ENCODE results near the gene RSPH1. TPM values are rescaled to one million over a fixed set of nuclear protein-coding genes. Genes with fewer than 3 reads are reported as not detected.

Gene RSPH1
- polyA plus RNA-seq, 1 donor, result 0.28 TPM

DNA sequence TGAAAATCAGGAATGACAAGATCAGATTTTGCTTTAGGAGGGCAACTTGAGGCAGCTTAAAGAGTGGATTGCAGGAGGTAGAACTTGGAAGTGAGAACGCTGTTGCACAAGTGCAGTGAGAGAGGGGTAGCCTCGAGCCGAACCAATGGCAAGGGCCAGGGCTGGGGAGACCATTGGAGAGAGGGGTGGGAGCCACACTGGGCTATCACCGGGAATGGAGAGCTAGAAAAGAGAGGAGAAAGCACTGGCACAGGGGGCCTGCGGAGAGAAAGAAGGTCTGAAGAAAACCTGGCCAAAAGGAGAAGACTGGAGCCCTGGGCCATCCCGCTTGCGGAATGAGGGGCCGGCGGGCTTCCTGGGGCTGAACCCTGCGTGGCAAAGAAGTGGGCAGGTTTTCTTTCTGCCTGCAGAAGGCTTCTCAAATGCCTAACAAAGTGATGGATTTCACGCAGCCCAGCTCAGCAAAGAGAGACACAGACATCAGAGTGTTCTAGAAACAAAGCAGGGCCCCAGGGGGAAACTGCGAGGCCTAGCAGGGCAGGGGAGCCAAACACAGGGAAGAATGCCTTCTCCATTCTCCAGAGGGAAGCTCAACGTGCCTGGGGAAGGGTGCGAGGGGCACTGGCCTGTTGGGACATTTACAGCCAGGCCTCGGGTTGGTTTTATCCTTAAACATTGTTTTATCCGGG is 16.5 kb upstream of the RSPH1 start:
- no peak for DNase-seq

DNA sequence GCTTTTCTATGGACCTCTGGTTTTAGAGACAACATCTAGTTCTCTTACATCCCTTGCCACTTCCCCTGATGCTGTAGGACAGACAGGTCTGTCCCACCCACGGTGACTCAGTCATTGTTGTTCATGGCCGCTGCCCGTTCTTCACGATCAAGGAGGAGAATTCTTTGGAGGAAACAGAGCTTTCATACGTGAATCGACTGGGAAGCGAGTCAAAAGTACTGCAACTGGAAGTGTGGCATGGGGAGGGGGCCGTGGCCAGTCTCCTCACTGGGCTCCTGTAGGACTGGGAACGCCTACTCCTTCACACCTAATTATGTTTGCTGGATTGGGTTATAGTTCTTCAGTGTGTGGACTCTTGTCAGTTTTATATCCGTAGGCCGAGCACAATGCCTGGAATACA is 13.2 kb upstream of the RSPH1 start:
- DNase-seq, result no peak

DNA sequence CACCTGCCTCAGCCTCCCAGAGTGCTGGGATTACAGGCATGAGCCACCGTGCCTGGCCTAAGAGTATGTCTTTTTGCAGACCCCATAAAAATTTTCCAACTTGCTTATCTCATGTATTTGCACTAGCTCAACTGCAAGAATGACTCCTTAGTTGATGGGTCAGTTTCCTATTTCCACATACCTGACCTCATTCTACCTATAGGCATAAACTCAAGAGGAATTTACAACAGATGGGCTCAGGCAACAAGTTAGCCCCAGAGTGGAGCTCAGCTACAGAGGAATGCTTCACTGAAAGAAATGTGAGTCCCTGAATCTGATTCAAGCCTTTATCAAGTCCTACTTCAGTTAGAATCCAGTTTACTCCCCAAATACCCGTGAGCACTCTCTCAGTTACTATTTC is 12.3 kb upstream of the RSPH1 start:
- no peak for DNase-seq

DNA sequence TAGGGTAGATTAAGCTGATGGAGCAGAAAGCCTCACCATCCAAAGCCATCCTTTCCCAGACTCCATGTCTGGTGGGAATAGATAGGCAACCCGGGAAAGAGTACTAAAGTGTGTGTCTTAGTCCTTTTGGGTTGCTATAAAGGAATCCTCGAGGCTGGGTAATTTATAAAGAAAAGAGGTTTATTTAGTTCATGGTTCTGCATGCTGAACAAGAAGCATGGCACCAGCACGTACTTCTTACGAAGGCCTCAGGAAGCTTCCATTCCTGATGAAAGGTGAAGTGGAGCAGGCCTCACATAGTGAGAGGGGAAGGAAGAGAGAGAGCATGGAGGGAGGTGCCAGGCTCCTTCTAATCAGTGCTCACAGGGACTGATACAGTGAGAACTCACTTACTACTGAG is 11.4 kb upstream of the RSPH1 start:
- no peak for DNase-seq

DNA sequence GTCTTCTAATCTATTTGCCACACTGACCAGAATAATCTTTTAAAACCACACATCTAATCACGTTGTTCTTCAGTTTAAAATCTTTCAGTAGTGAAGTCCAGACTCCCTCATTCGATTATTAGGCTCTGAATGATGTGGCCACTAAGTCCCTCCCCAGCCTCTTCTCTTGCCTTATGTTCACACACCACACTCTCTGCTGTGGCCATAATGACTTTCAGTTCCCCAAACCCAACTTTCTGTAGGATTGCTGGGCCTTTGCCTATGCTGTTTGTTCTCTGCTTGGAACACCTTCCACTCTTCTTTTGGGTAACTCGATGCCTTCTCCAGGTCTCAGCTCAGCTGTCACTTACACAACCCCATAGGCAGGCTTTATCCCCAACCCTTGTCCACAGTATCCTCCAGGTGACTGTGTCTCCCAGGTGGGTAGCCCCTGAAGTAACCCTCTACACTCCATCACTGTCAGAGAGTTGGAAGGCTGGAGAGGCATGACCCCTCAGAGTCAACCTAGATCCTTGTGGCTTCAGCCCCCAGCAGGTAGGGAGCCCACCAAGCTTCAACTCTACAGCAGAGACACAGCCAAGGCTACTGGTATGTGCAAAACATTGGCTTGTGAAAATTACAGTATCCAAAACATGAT is 9.2 kb upstream of the RSPH1 start:
- DNase-seq, result no peak

DNA sequence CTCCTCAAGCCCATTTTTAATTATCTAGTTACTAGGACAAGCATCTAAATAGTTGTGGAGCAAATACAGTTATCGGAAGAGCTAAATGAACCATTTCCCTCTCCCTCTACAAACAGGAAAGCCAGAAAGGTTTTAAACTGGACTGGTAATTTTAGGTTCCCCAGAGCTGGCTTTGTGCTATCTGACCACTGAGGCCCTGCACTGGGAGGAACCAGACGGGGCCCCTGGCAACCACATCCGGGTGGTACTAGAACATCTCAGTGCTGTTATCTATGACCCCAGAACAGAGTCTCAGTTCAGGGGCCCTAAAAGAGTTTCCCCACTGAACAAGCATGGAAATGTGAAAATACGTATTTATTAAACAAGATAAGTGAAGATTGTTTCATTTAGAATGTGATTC is 7.7 kb upstream of the RSPH1 start:
- DNase-seq, result no peak

DNA sequence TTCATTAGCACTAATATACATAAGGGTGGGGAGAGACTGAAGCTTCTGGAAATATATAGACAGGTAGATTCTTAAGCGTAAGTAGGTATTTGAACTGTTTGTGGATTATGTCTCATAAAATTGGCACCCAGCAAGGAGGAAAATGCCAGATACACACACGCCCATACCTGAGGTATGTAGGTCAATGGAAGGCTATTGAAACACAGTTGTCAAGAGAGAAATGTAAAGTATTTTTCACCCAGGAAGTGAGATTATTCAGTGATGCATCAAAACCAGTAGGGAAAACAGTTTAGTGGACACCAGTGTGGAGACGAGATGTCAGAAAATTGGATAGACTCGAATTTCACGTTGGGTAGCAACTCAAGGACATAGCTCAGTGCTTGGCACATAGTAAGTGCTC is 4.7 kb upstream of the RSPH1 start:
- no peak for DNase-seq

DNA sequence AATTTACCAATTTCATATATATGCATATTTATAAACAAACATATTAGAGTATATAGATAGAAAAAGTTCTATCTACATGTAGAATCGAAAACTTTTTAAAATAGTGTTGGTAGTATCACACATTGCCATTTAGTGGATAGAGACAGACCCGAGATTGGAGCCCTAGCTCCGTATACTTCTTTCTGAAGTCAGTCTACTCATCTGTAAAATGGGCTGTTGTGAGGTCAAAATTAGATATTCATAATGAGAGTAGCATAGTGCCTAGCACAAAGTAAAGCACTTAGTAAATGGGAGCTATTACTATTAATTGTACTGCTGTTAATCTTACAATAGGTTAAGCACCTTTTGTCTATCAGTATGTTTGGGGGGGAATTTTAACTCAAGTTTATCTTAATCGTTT is 4.2 kb upstream of the RSPH1 start:
- DNase-seq, result no peak

DNA sequence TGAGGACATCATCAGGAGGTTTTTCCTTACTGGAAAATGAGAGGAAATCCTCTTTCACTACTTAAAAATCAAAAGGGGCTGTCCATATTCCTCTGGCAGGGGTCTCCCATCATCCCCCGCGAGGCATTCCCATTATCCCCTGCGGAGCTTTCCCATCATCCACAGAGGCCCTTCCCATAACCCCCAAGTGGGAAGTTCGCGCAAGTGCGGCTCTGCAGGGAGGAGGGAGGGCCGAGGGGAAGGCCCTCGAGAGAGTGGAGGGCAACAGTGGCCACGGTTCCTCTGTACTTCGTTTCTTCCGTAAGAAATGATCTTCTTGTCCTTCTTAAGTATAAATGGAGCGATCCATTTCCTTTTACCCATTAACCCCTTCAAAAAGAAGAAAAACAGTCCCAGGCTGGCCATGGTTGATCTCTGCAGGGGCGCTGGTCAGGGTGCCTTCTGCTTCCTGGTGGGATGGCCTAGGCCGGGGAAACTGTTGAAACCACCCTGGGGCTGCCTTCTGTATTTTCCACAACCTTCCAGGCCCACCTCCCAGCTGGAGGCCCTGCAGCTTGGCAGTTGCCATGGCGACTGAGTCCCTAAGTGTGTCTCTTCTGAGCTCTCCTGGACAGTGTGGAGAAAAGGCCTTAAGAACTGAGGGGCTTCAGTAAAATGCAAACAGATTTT is 3.6 kb upstream of the RSPH1 start:
- no peak for DNase-seq

DNA sequence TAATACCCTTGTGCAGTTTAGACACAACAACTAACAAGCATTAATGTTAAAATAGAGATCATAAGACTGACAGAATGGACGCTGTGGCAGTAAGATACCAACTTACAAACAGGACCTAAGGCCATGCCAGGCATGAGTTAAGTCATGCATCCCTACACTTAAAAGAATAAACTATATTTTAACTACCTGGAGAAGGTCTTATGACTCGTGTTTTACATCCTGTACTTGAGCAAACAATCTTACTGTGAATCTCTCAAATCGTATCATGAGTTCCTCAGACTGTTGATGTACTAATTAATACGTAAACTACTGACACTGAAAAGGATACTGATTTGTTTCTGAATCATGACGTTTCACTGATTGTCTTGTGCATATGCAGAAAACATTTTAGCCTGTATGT is 2.0 kb upstream of the RSPH1 start:
- no peak for DNase-seq

DNA sequence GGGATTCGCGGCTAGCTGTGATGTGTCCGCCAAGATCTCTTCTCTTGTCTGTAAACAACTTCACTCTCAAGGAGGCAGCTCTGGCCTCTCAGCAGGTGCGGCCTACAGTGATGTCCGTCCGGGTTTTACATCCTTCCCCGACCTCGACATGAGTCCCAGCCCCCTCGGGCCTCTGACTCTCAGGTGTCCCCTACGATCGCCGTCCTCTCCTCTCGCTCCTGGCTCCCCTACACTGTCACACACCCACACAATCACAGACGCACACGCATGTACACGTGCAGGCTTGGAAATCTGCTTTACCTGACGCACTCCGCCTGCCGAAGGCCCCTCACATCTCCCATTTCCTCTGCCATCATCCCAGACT is 797 bp upstream of the RSPH1 start:
- DNase-seq, result no peak

DNA sequence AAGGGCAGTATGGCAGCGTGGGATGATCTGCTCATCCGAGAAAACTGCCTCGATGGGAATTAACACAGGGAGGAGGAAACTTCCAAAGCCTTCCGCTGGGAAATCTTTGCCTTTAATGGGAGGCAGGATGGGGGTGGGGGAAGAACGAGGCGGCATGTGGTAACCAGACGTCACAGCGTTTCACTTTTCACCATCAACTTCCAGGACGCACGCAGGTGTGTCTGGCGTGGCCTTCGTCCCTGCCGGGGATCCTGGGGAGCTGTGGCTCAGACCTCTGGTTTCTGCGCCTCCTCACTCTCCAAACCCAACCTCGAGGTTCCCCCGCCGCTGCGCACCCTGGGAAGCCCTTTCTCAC is 282 bp downstream of the RSPH1 start:
- peak; percentile 15 for DNase-seq

DNA sequence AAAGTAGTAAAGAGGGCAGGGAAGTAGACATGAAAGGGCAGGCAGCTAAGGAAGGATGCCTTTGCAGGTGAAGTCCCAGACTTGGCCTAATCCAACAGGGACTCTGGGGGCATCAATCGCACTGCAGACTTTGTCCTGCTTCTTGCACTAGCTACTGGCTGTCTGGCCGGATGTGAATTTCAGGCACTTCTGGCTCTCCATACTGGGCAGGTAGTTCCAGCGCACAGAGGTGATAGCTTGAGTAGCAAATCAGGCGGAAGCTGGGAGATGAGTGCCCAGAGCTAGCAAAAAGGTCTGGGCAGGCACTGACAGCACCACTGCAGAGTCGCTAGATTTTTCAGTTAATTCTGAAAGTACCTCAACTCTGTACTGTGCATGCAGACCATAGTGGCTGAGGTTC is 997 bp downstream of the RSPH1 start:
- DNase-seq, result no peak

DNA sequence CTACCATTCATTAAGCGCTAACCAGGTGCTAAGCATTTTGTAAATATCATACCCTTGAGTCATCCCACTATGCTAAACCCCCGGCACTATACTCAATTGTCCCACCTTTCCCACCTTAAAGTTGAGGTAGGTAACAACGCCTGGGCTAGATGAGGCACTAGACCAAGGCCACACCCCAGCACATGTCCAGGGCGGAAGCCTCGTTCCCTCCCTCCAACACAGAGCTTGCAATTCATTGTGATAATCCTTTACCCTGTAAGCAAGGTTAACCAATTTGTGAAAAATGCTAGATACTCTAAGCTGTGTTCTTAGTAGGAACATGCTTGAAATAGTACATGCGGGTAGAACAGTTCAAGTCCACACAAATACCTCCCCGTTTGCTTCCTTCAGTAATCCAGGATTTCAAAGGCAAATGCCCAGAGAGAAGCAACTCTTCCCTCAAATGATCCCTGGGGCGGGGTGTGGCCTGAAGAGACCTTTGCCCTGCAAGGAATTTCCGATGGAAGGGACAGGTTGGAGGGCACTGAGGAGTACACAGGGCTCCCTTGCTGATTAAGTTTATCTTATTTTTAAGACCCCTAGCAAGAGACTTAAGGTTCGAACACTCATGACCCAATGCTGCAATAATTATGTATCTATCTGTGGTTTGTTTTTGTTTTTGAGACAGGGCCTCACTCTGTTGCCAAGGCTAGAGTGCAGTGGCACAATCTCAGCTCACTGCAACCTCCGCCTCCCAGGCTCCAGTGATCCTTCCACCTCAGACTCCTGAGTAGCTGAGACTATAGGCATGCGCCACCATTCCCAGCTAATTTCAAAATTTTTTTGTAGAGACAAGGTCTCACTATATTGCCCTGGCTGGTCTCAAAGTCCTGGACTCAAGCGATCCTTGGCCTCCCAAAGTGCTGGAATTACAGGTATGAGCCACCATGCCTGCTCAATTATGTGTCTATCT is 2.6 kb downstream of the RSPH1 start:
- DNase-seq, result no peak

DNA sequence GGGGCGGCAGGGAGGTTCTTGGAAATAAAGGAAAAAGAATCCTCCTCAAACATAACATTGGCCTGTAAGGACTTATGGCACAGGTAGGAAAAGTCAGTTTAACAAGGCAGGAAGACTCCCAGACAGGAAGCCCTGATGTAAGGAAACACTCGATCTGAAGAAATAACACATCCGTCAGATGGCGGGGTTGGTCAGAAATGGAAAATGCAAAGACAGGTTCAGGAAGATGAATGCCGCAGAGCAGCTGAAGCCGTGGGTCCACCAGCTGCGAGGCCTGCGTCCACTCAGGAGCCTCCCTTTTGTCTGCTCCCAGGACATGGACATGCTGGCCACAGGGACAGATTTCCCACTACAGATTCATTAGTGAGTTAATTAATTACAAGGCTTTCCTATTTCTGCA is 3.8 kb downstream of the RSPH1 start:
- no peak for DNase-seq

DNA sequence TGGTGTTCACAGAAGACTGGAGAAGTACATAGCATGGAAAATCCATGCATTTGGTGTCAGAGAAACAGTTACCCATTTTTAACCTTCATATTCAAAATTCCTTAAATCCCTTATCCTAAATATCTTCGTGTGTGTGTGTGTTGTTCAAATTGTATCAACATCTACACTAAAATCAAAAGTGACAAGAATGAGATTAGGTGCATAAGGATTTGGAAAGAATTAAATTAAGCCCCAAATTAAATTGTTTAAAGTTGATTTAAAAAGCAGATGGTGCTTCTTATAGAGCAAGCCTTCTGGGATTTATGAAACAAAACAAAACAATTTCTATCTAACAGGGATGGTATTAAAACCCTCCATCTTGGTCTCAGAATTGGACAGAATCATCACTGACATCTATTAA is 4.7 kb downstream of the RSPH1 start:
- no peak for DNase-seq

DNA sequence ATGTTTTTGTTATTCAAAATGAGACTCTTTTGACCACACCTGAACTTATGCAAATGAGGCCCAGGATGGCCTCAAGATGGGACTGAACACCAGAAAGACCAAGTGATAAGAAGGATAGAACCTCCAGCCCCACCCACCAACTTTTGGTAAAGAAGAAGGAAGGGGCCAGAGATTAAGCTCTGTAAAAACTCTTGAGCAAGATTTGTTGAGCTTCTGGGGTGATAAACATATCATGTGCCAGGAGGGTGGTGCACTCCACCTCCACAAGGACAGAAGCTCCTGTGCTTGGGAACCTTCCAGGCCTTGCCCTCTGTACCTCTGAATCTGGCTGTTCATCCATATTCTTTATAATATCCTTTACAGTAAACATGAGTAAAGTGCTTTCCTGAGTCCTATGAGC is 5.3 kb downstream of the RSPH1 start:
- no peak for DNase-seq

DNA sequence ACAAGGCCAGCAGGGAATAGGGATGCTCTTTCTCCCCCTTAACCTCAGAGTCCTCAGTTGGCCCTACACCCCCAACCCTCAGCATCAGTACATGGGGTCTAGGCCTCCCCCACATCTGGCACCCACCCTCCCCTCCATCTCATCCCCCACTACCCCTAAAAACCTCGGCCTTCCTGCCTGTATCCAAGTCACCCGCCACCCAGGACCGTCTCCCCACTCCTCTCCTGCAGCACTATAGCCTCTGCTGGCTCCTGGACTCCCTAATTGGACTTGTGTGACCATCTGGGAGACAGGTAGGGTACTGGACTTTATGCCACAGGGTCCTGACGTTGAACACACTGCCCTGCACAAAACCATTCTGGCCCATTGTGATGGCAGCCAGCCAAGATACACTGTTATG is 6.0 kb downstream of the RSPH1 start:
- no peak for DNase-seq

DNA sequence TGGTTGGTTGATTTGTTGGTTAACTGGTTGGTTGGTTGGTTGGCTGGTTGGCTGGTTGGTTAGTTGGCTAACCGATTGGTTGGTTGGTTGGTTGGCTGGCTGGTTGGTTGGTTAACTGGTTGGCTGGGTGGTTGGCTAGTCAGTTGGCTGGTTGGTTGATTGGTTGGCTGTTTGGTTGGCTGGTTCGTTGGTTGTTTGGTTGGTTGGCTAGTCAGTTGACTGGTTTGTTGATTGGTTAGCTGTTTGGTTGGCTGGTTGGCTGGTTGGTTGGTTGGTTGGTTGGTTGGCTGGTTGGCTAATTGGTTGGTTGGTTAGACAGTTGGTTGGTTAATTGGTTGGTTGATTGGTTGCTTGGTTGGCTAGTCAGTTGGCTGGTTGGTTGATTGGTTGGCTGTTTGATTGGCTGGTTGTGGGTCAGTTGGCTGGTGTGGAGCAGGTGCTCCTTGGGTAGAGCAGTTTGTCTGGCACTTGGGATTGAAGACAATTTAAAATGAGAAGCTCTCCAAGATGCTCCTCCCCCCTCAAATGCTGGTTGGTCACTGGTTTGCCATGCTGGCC is 6.9 kb downstream of the RSPH1 start:
- no peak for DNase-seq

DNA sequence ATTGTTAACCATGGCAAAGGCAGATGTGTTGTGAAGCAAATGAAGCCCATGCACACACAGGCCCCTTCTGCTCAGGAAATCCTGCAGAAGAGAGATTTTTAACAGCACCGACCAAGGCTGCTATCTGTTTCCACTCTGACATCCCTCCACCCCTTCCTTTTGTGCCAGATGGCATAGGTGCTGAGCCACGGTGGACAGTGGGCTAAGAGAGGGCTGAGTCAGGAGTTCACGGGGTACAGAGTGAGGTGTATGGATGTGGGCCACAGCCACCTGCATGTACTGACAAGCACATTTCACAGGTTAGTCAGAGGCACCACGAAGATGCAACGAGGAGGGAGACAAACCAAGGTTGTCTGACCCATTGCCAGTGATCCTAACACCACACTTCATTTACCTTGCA is 9.5 kb downstream of the RSPH1 start:
- no peak for DNase-seq

DNA sequence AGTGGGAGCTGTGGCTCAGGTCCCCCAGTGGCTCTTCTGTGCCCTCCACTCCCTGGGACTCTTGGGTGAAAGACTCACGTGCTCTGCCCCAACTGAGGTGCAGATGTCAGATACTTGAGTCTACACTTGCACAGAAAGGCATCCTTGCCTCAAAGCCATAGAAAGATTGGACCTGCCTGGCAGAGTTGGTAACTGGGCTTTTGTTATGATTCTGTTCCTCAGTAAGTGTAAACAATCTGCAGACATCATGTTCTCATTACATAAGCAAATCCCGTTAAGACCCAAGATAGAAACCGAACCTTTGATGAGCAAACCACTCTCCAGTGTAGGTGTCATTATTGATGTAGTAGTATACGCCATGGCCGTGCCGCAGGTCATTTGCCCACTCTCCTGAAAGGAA is 10.0 kb downstream of the RSPH1 start:
- DNase-seq, result no peak

DNA sequence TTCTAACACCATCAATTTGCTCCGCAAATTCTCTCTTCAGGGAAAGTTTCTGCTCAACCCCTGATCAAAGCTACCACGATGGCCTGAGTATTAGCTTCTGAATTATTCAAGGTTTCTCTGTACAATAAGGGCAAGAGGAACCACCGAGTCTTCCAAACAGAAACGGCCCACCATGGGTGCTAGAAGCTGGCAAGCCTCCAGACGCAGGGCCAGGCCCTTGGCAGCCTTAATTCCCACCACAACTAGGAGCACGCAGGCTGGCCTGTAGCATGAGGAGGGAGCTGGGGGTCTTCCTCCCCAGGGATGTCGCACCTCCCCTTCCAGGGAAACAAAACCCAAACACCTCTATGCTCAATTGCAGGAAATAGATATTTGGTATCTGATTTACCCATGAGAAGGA is 11.1 kb downstream of the RSPH1 start:
- DNase-seq, result no peak

DNA sequence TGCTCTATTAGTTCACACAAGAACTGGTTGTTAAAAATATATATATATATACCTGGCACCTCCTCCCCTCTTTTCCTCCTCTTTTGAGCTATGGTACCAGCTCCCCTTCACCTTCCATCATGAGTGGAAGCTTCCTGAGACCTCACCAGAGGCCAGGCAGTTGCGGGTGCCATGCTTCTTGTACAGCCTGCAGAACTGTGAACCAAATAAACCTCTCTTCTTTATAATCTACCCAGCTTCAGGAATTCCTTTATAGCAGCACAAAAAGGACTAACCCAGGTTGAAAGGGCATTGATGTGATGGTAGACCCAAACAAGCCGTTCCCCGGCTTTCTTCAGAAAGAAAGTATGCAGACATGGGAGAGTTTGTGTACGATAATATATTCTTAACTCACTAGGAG is 14.9 kb downstream of the RSPH1 start:
- DNase-seq, result no peak

Data from hindlimb muscle (tissue), 1 donor.